AG09319 (cell line): ENCODE results near the gene RAPGEF2.
"Not testable (repeated sequence)": the region's sequence is repeated elsewhere in the genome, so short reads cannot be mapped to it uniquely, and the experiment has no call there.

Experiments
- DNase-seq: peaks from one replicate; pipeline ENCODE4 v3.0.0-alpha.2; 2010; ENCODE audit warnings: low read depth; ENCODE audit errors: extremely low read depth
- CTCF ChIP-seq: IDR thresholded peaks from 2 replicates; pipeline ENCODE4 v1.5.1; 2011; ENCODE audit warnings: low read depth, mild to moderate bottlenecking, inconsistent platforms, low read length, moderate library complexity

RAPGEF2 gene

GRCh38 chr4:159158083-159158617 lies 55.3 kb downstream of the RAPGEF2 start:
- DNase-seq, result no peak
- TF ChIP-seq CTCF, result no peak

GRCh38 chr4:159158985-159159384 lies 56.1 kb downstream of the RAPGEF2 start:
- DNase-seq, result no peak
- TF ChIP-seq CTCF, result no peak

GRCh38 chr4:159159611-159160010 lies 56.7 kb downstream of the RAPGEF2 start:
- no peak for DNase-seq
- TF ChIP-seq CTCF, result no peak

- TF ChIP-seq CTCF, result no peak
Observed at GRCh38 chr4:159160242-159160641, 57.4 kb downstream of the RAPGEF2 start.

GRCh38 chr4:159161436-159161835 lies 58.6 kb downstream of the RAPGEF2 start:
- not testable (repeated sequence) for DNase-seq

More at GRCh38 chr4:159160242-159160641, 57.4 kb downstream of the RAPGEF2 start:
- DNase-seq, result peak; percentile 16

- no peak for DNase-seq
- TF ChIP-seq CTCF, result no peak
Observed at GRCh38 chr4:159162576-159162975, 59.7 kb downstream of the RAPGEF2 start.

- no peak for TF ChIP-seq CTCF
- no peak for DNase-seq
Observed at GRCh38 chr4:159163521-159163920, 60.6 kb downstream of the RAPGEF2 start.
